Measurements from ENCODE around the gene DLG5.
"Not testable (repeated sequence)": the region's sequence is repeated elsewhere in the genome, so short reads cannot be mapped to it uniquely, and the experiment has no call there.

DLG5 gene

GRCh38 chr10:77795426-77796055 lies 131.0 kb downstream of the DLG5 start:
- DNase-seq (ENCODE audit: low read depth, low spot score) = no peak

DNA sequence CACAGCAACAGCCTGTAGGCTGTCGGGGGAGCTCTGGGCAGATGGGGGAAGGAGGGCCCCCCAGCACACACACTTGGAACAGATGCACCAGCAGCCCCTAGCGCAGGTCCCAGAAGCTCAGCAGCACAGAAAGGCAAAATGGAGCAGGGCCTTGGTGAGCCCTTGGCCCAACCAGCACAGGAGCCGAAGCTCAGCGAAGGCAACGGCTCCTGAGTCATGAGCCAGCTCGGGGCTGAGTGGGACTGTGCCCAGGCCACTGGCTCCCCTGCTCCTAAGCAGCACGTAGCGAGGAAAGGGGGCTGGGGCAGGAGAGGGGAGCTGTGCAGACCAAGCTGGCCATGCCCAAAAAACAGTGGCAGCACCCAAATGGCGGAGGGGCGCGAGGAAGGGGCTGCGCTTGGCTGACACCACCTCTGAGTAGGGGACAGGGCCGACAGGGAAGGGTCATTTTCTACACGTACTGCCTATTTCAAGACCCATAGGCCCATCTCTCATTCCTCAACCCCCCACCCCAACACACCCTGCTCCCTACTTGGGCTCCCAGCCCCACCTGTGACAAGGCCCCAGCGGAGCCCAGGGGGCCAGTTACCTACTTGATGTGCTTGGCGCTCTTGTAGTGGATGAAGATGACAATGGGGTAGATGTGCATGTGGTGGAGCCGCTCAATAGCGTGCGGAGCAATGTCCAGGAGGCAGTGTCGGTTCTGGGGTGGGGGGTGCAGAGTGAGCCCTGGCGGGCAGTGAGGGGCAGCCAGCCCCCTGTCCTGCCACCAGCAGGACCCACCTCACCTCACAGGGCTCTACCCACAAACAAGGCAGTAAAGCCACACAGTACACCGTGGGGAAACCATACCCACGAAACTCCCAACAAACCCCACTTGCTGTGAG lies 132.1 kb downstream of the DLG5 start:
- DNase-seq (ENCODE audit: low read depth, low spot score) = no peak

- DNase-seq (ENCODE audit: low read depth, low spot score) = no peak
These were observed 132.7 kb downstream of the DLG5 start for GRCh38 chr10:77793831-77794230.

DNA sequence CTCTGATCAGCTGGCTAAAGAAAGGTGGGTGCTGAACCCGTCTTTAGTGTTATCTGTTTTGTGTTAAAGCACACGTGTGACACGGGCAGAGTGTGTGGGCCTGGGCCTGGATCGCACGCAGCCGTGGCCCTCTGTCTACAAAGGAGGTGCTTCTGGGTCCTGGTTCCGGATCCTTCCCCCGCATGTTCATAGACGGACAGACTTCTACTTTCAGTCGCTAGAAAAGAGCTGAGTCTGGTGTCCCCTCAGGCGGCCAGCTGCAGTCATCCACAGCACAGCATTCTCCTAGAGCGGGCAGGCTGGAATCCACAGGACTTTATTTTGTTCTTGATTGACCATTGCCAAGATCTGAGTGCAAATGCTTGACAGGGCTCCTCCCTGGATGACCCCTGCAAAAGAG lies 134.4 kb downstream of the DLG5 start:
- DNase-seq (ENCODE audit: low read depth, low spot score) = no peak

GRCh38 chr10:77791506-77791905 lies 135.0 kb downstream of the DLG5 start:
- no peak for DNase-seq (ENCODE audit: low read depth, low spot score)

DNA sequence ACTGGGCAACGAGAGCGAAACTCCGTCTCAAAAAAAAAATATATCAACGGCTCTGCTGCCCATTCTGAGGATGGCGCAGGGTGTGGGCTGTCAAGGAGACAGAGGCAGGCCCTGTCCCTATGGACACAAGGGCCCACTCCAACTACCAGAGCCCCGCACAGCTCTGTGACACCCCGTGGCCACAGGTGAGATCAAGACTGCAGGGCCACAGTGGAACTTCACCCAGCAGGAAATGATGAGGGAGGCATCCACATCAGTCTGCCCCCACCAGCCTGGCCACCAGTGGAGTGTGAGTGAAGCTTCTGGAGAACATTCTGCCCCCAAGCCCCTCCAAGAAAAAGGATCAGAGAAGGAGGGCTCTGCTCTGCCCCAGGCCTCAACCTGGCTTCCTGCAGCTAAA lies 136.7 kb downstream of the DLG5 start:
- no peak for DNase-seq (ENCODE audit: low read depth, low spot score)

DNA sequence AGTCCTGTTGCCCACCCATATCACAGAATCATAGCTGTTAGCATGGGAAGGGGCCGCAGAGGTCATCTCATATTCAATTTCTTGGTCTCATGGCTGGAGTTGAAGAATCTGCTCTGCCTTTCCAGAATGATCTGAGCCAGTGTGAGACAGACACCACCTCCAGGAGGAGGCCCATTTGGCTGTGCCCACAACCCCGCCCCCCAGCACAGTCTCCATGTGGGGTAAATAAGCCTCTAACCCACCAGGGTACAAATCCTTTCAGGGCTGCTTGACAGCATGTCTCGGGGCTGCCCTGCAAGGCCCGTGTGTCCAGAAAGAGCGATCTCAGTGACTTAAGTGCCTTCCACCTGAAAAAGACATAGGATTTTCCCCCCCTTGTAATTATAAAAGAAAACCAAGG lies 137.5 kb downstream of the DLG5 start:
- DNase-seq (ENCODE audit: low read depth, low spot score) = no peak

GRCh38 chr10:77788496-77789010 lies 138.0 kb downstream of the DLG5 start:
- DNase-seq (ENCODE audit: low read depth, low spot score) = no peak

- DNase-seq (ENCODE audit: low read depth, low spot score) = no peak
These were observed 139.1 kb downstream of the DLG5 start for GRCh38 chr10:77787440-77787839.

- peak; percentile 91 for DNase-seq (ENCODE audit: low read depth, low spot score)
These were observed 141.7 kb downstream of the DLG5 start for GRCh38 chr10:77784856-77785255.

GRCh38 chr10:77782328-77783061 lies 144.1 kb downstream of the DLG5 start:
- no peak for DNase-seq (ENCODE audit: low read depth, low spot score)

DNA sequence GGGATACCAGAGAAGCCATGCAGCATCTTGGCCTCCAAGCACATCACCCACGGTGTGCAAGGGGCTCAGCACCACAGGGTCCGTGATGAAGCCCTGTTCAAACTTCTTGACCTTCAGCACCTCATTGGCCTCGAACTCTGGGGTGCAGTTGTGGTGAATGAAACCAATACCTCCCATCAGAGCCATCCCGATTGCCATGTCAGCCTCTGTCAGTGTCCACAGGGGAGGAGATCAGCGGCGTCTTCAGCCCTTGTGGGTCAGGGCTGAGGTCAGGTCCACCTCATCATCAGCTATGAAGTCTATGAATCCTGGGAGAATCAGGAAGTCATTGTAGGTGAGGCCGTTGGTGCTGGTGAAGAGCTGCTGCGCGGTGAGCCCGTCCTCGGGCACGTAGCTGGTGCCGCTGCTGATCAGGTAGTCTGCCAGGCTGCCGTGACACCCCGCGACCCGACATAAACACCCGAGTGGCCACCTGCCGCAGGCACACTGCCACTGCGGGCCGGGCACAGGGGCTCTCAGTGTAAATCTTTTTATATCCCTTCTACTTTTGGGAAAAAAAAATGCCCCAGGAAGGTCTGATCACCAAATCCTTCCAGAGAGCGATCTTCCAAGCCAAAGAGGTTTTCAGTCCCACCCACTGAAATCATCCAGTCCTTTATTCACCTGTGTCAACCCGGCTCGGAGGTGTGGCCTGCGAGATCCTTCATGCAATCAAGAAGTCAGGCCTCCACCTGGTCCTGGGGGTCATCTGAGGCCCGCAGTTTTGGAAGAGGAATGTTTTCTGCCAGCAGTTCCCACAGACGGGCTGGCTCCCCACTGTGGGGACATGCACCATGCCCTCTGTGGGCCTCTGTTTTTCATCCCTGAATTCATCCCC lies 144.9 kb downstream of the DLG5 start:
- no peak for DNase-seq (ENCODE audit: low read depth, low spot score)

- DNase-seq (ENCODE audit: low read depth, low spot score) = no peak
These were observed 146.4 kb downstream of the DLG5 start for GRCh38 chr10:77780180-77780579.

DNA sequence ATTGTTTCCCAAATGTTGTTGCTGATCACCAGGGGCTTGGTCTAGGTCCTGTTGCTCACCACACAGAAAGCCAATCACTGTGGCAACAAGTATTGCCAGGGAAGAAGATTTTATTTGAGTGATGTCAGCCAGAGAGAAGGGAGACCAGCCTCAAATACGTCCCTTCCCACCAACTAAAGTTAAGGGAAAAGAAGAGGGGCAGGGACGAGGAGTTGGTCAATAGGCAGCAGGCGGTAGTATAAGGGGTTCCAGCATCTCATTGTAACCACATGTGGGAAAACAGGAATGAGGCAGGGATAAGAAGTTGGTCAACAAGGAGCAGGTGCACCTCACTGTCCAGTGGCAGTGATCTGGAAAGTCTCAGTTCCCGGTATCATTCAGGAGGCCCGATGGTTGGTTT lies 150.1 kb downstream of the DLG5 start:
- DNase-seq (ENCODE audit: low read depth, low spot score) = no peak

- DNase-seq (ENCODE audit: low read depth, low spot score) = peak; percentile 85
These were observed 151.6 kb downstream of the DLG5 start for GRCh38 chr10:77774940-77775391.

DNA sequence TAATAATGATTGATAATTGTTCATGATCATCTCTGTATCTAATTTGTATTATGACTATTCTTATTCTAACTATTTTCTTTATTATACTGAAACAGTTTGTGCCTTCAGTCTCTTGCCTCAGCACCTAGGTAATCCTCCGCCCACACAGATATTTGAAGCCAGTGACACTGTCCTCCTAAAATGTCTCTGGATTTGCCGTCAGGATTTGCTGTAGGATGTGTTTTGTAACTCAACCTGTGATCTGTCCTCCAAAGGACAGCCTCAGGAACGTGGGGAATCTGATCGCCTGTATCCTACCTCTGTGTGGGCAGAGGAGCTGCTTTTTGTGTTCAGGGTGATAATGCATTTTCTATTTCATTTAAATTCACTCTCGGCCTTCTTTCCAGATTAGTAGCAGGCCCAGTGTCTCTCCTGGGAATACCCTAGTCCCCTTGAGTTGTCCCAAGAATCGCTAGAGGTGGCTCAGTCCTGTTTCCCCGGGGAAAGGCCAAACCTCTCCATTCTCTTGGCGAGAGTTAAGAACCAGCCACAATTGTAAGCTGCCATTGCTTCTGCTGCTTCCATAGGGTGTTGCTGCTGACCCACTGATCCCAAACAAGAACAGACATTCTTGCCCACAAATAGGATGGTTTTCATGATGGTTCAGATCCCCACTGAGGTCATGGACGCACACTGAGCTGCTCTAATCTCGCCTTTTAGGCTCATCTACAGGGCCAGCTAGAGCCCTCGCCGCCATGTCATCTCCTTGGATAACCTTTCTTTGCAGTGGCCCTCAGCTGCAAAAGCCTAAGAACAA lies 152.7 kb downstream of the DLG5 start:
- no peak for DNase-seq (ENCODE audit: low read depth, low spot score)

DNA sequence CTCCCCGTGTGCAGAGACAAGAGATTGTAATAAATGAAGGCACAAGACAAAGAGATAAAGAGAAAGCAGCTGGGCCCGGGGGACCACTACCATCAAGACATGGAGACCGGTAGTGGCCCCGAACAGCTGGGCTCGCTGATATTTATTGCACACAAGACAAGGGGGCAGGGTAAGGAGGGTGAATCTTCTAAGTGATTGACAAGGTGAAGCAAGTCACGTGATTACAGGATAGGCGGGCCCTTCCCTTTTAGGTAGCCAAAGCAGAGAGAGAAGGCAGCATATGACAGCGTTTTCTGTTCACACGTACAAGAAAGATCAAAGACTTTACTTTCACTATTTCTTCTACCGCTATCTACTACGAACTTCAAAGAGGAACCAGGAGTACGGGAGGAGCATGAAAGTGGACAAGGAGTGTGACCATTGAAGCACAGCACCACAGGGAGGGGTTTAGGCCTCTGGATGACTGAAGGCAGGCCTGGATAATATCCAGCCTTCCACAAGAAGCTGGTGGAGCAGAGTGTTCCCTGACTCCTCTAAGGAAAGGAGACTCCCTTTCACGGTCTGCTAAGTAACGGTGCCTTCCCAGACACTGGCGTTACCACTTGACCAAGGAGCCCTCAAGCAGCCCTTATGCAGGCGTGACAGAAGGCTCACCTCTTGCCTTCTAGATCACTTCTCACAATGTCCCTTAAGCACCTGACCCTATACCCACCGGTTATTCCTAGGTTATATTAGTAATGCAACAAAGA lies 153.5 kb downstream of the DLG5 start:
- DNase-seq (ENCODE audit: low read depth, low spot score) = not testable (repeated sequence)

DNA sequence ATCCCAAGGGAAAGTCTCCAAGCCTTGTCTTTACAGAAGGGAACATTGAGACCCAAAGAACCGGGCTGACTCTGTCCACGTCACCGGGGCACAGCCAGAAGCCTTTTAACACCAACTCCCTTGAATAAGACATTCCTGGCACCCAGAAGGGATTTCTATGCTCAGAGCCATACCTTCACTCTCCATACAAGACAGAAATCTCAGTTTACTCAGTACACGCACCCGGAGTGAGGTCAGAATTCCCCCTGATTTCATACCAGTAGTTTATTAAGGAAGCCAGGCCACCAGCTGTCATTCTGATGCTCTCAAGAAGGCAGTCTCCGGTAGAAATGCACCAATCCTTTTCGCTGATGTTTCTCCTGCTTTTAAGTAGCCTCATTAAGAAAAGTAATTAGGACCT lies 154.7 kb downstream of the DLG5 start:
- DNase-seq (ENCODE audit: low read depth, low spot score) = no peak

GRCh38 chr10:77771450-77771849 lies 155.1 kb downstream of the DLG5 start:
- DNase-seq (ENCODE audit: low read depth, low spot score) = no peak

DNA sequence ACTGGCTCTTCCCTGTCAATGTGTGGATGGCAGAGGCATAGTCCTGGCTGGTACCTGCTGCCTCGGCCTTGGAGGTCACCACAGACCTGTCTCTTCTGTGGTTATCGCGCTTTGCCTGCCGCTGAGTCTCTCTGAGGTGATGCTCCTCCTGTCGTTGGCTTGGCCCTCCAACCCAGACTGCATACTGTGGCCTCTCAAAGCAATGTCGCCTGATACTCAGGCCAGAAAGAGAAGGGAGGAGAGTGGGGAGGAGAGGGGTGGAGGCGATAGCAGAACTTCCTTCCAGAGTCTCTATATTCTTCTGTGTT lies 155.7 kb downstream of the DLG5 start:
- no peak for DNase-seq (ENCODE audit: low read depth, low spot score)

Measured in astrocyte of the hippocampus (primary cell).